ENCODE results near the gene ARL6IP6. TPM values are rescaled to one million over a fixed set of nuclear protein-coding genes. Genes with fewer than 3 reads are reported as not detected.

ARL6IP6 gene
- total and polyA plus RNA-seq, 2 of the 13 experiments (the other 11 are each of a cell fraction or from before 2014, with no cell fraction given): 45.0 to 65.9 TPM

DNA sequence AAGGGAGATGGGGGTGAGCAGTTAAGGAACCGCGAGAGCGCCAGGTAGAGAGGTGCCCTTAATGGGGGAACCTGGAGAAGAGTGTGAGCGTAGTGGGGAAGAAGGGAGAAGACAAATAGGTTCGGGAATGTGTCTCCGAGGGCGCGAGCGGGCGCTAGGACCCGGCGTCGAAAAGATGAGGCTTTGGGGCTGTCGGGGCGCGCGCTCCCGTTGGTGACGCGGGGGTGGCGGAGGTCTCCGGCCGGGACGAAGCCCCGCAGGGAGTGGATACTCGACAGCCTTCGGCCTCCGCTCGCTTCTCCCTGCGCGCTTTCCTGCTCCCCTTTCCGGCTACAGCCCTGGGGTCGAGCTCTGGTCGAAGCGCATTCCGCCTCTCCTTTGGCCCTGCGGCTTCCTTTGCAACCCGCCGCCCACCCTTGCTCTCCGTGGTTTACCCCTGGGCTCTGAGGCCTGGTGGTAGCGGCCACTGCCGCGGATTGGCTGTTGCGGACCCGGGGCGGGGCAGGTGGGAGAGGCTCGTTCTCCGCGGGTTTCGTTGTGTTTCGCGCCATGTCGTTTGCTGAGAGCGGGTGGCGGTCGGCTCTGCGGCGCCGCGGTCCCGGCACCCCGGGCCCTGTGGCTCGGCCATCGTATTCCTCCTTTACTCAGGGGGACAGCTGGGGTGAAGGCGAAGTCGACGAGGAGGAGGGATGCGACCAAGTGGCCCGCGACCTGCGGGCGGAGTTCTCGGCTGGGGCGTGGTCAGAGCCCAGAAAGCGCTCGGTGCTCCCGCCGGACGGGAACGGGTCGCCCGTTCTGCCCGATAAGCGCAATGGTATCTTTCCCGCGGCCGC is at the start of gene ARL6IP6 (continued):
- TF ChIP-seq, protein P1, sequence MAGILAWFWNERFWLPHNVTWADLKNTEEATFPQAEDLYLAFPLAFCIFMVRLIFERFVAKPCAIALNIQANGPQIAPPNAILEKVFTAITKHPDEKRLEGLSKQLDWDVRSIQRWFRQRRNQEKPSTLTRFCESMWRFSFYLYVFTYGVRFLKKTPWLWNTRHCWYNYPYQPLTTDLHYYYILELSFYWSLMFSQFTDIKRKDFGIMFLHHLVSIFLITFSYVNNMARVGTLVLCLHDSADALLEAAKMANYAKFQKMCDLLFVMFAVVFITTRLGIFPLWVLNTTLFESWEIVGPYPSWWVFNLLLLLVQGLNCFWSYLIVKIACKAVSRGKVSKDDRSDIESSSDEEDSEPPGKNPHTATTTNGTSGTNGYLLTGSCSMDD (CRISPR knock-in tag; IDR thresholded peaks at IDR 0.05): no peak; the same call in 1 of the 2 replicates
- TF ChIP-seq DPF2 (CRISPR knock-in tag; IDR thresholded peaks at IDR 0.05; ENCODE audit: borderline replicate concordance, low read depth) (no peak; the same call in 1 of the 2 replicates), PAF1 (CRISPR knock-in tag; IDR thresholded peaks at IDR 0.05) (no peak), SKI (IDR thresholded peaks at IDR 0.05; ENCODE audit: partially characterized antibody) (no peak), ZNF335 (CRISPR knock-in tag; IDR thresholded peaks at IDR 0.05) (no peak), JUNB (CRISPR knock-in tag; IDR thresholded peaks at IDR 0.05; ENCODE audit: borderline replicate concordance) (no peak; the same call in 1 of the 2 replicates), IRF2 (CRISPR knock-in tag; IDR thresholded peaks at IDR 0.05) (peak; percentile 24; the same call in 1 of the 2 replicates), SOX6 (IDR thresholded peaks at IDR 0.05) (no peak), SOX6 (CRISPR knock-in tag; IDR thresholded peaks at IDR 0.05) (peak; percentile 74)
- TF ChIP-seq, protein P2, sequence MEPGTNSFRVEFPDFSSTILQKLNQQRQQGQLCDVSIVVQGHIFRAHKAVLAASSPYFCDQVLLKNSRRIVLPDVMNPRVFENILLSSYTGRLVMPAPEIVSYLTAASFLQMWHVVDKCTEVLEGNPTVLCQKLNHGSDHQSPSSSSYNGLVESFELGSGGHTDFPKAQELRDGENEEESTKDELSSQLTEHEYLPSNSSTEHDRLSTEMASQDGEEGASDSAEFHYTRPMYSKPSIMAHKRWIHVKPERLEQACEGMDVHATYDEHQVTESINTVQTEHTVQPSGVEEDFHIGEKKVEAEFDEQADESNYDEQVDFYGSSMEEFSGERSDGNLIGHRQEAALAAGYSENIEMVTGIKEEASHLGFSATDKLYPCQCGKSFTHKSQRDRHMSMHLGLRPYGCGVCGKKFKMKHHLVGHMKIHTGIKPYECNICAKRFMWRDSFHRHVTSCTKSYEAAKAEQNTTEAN (CRISPR knock-in tag; conservative IDR thresholded peaks at IDR 0.05): peak; percentile 64; the same call in 1 of the 2 replicates
- TF ChIP-seq, protein P3, sequence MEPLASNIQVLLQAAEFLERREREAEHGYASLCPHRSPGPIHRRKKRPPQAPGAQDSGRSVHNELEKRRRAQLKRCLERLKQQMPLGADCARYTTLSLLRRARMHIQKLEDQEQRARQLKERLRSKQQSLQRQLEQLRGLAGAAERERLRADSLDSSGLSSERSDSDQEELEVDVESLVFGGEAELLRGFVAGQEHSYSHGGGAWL (CRISPR knock-in tag; IDR thresholded peaks at IDR 0.05): no peak
- TF ChIP-seq, protein P4, sequence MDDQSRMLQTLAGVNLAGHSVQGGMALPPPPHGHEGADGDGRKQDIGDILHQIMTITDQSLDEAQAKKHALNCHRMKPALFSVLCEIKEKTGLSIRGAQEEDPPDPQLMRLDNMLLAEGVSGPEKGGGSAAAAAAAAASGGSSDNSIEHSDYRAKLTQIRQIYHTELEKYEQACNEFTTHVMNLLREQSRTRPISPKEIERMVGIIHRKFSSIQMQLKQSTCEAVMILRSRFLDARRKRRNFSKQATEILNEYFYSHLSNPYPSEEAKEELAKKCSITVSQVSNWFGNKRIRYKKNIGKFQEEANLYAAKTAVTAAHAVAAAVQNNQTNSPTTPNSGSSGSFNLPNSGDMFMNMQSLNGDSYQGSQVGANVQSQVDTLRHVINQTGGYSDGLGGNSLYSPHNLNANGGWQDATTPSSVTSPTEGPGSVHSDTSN (CRISPR knock-in tag; IDR thresholded peaks at IDR 0.05; ENCODE audit: borderline replicate concordance): no peak; the same call in 1 of the 2 replicates
- TF ChIP-seq, protein P5, sequence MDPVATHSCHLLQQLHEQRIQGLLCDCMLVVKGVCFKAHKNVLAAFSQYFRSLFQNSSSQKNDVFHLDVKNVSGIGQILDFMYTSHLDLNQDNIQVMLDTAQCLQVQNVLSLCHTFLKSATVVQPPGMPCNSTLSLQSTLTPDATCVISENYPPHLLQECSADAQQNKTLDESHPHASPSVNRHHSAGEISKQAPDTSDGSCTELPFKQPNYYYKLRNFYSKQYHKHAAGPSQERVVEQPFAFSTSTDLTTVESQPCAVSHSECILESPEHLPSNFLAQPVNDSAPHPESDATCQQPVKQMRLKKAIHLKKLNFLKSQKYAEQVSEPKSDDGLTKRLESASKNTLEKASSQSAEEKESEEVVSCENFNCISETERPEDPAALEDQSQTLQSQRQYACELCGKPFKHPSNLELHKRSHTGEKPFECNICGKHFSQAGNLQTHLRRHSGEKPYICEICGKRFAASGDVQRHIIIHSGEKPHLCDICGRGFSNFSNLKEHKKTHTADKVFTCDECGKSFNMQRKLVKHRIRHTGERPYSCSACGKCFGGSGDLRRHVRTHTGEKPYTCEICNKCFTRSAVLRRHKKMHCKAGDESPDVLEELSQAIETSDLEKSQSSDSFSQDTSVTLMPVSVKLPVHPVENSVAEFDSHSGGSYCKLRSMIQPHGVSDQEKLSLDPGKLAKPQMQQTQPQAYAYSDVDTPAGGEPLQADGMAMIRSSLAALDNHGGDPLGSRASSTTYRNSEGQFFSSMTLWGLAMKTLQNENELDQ (CRISPR knock-in tag; IDR thresholded peaks at IDR 0.05; ENCODE audit: borderline replicate concordance): no peak
- TF ChIP-seq, protein P6, sequence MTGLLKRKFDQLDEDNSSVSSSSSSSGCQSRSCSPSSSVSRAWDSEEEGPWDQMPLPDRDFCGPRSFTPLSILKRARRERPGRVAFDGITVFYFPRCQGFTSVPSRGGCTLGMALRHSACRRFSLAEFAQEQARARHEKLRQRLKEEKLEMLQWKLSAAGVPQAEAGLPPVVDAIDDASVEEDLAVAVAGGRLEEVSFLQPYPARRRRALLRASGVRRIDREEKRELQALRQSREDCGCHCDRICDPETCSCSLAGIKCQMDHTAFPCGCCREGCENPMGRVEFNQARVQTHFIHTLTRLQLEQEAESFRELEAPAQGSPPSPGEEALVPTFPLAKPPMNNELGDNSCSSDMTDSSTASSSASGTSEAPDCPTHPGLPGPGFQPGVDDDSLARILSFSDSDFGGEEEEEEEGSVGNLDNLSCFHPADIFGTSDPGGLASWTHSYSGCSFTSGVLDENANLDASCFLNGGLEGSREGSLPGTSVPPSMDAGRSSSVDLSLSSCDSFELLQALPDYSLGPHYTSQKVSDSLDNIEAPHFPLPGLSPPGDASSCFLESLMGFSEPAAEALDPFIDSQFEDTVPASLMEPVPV (CRISPR knock-in tag; IDR thresholded peaks at IDR 0.05): peak; percentile 74; the same call in 1 of the 2 replicates
- TF ChIP-seq, protein P7, sequence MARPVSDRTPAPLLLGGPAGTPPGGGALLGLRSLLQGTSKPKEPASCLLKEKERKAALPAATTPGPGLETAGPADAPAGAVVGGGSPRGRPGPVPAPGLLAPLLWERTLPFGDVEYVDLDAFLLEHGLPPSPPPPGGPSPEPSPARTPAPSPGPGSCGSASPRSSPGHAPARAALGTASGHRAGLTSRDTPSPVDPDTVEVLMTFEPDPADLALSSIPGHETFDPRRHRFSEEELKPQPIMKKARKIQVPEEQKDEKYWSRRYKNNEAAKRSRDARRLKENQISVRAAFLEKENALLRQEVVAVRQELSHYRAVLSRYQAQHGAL (CRISPR knock-in tag; IDR thresholded peaks at IDR 0.05; ENCODE audit: not compliant biosample characterization): peak; percentile 73
